Caco-2 (cell line): ENCODE measurements around the gene CLDN14. TPM values are rescaled to one million over a fixed set of nuclear protein-coding genes. Genes with fewer than 3 reads are reported as not detected.

ENCODE experiments used
- BruUV-seq: library from RNA; stranded (reverse); fragments of 400-500 nt; replicated peaks from 2 replicates; lab custom pipeline; 2021; lab: Mats Ljungman, UMichigan
- CTCF ChIA-PET: fragments of 300-600 bp; sonication (Branson Sonifier 250); formaldehyde crosslinking; loops from one replicate; lab custom pipeline; 2022; ENCODE audit warnings: antibody characterized with exemption; lab: Charles Lee
- POLR2A ChIA-PET: fragments of 300-600 bp; sonication (Branson Sonifier 250); formaldehyde crosslinking; loops from one replicate; lab custom pipeline; 2022; ENCODE audit warnings: antibody characterized with exemption; lab: Charles Lee
- DNase-seq, 2 experiments: peaks; one replicate each; pipeline versions ENCODE4 v3.0.0 to v3.0.0-alpha.2; 2020 to 2022
- H3K27me3 ChIP-seq: replicated peaks from 2 replicates; pipeline ENCODE4 v1.6.0; 2011; ENCODE audit warnings: low read length; ENCODE audit not compliant: control insufficient read depth, insufficient read depth
- H3K36me3 ChIP-seq: 2 replicates; pipeline ENCODE4 v1.5.1; 2011; ENCODE audit warnings: low read length; ENCODE audit not compliant: control insufficient read depth, insufficient read depth
- H3K4me1 ChIP-seq: fragments of 250-450 bp; sonication (Bioruptor Pico); 2 replicates; pipeline ENCODE4 v1.5.1; 2020; ENCODE audit warnings: mild to moderate bottlenecking
- H3K4me3 ChIP-seq: 2 replicates; pipeline ENCODE4 v1.5.1; 2011; ENCODE audit warnings: low read depth, mild to moderate bottlenecking, control low read depth, low read length
- H3K9me3 ChIP-seq: fragments of 250-450 bp; sonication (Bioruptor Pico); 2 replicates; pipeline ENCODE4 v1.5.1; 2020; ENCODE audit warnings: mild to moderate bottlenecking, moderate library complexity
- H3K27ac Mint-ChIP-seq: one replicate; pipeline ENCODE4 v1.8.0; 2022; ENCODE audit warnings: mixed read lengths; ENCODE audit not compliant: unreplicated experiment
- H3K27me3 Mint-ChIP-seq: one replicate; pipeline ENCODE4 v1.8.0; 2022; ENCODE audit warnings: mixed read lengths; ENCODE audit not compliant: insufficient read depth, unreplicated experiment
- H3K36me3 Mint-ChIP-seq: one replicate; pipeline ENCODE4 v1.8.0; 2022; ENCODE audit warnings: mild to moderate bottlenecking, mixed read lengths; ENCODE audit not compliant: insufficient read depth, unreplicated experiment
- H3K4me1 Mint-ChIP-seq: one replicate; pipeline ENCODE4 v1.8.0; 2022; ENCODE audit warnings: low read depth, mixed read lengths; ENCODE audit not compliant: unreplicated experiment
- H3K4me3 Mint-ChIP-seq: one replicate; pipeline ENCODE4 v1.8.0; 2022; ENCODE audit warnings: mild to moderate bottlenecking, moderate library complexity, mixed read lengths; ENCODE audit not compliant: unreplicated experiment
- H3K9me3 Mint-ChIP-seq: one replicate; pipeline ENCODE4 v1.8.0; 2022; ENCODE audit warnings: mixed read lengths; ENCODE audit not compliant: unreplicated experiment
- intact Hi-C: fragments of 100-400 bp; cut with micrococcal nuclease; formaldehyde crosslinking; loops from one replicate; pipeline ENCODE4 v1.10.0; 2022; ENCODE audit not compliant: unreplicated experiment
- total RNA-seq: library from RNA; stranded (reverse); gene quantifications from 2 replicates; pipeline ENCODE4 v1.2.3, GENCODE V29; 2022
- TF ChIP-seq, protein P1 (sequence below), 2 experiments: fragments of 200-600 bp in 1 of 2; IDR thresholded peaks; 1 replicate in 1 of 2; 2 replicates in 1 of 2; pipeline versions ENCODE4 v1.5.1 to v1.8.0; 2011 to 2022; ENCODE audit warnings: antibody characterized with exemption in 1 of 2, control low read depth in 1 of 2, inconsistent platforms in 1 of 2, low read depth in 1 of 2, low read length in 1 of 2, mild to moderate bottlenecking in 1 of 2, moderate library complexity in 1 of 2; ENCODE audit not compliant: insufficient read depth in 1 of 2, severe bottlenecking in 1 of 2, unreplicated experiment in 1 of 2

The CLDN14 gene
- total RNA-seq, 1 experiment from 2014 or later: not detected

DNA sequence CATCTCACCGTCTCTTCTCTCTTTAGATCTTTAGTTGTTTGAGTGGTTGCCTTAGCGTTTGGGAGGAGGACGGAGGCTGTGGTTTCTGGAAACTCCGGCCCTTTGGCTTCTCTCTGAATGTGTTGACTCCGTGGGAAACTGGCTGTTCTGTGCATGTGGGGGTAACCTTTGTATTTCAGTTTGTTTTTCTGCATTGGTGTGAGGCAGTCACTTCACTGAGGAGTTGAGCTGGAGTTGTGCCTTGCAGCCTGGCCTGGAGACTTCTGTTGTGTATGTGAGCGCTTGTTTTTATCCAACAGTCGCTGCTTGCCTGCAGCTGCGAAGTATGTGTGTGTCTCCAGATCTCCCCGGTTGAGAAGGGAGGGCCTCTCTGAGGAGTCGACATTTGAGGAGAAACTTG lies 33.6 kb downstream of the CLDN14 start:
- DNase-seq: no peak
- Histone ChIP-seq H3K9me3 (no peaks in the 10 kb centered on the region), H3K4me3 (no peak overlapping the region), H3K27me3 (no peaks in the 10 kb centered on the region), H3K4me1 (no peaks in the 10 kb centered on the region), H3K36me3 (no peaks in the 10 kb centered on the region)
- intact Hi-C loops: no loop called here
- BruUV-seq: no TSS peak
- POLR2A ChIA-PET: no interaction called here
- Mint-ChIP-seq H3K36me3 (no peaks in the 10 kb centered on the region), H3K27ac (no peak overlapping the region), H3K9me3 (no peaks in the 10 kb centered on the region), H3K4me3 (no peak overlapping the region), H3K27me3 (no peaks in the 10 kb centered on the region), H3K4me1 (no peaks in the 10 kb centered on the region)
- TF ChIP-seq, protein P1, sequence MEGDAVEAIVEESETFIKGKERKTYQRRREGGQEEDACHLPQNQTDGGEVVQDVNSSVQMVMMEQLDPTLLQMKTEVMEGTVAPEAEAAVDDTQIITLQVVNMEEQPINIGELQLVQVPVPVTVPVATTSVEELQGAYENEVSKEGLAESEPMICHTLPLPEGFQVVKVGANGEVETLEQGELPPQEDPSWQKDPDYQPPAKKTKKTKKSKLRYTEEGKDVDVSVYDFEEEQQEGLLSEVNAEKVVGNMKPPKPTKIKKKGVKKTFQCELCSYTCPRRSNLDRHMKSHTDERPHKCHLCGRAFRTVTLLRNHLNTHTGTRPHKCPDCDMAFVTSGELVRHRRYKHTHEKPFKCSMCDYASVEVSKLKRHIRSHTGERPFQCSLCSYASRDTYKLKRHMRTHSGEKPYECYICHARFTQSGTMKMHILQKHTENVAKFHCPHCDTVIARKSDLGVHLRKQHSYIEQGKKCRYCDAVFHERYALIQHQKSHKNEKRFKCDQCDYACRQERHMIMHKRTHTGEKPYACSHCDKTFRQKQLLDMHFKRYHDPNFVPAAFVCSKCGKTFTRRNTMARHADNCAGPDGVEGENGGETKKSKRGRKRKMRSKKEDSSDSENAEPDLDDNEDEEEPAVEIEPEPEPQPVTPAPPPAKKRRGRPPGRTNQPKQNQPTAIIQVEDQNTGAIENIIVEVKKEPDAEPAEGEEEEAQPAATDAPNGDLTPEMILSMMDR (IDR thresholded peaks at IDR 0.05; ENCODE audit: insufficient read depth in 1 of 2, low read depth in 1 of 2, low read length in 1 of 2, severe bottlenecking in 1 of 2, unreplicated experiment in 1 of 2): no peak
- CTCF ChIA-PET: no interaction called here

DNA sequence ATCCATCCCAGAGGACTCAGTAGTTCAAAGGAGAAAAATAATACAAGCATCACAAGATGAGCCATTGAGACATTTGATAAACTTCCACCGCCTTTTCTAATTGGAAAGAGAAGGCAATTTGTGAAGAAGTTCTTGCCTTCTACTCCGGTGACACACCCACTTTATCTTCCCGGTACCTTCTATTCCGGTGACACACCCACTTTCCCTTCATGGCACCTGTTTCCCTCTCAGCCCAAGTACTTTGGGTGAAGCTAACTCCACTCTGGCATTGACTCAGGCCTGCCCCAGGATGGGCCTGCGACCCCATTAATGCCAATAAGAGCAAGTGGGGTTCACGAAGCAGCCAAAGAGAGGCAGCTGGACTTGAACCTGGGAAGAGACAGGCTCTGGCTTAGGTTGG lies 38.2 kb downstream of the CLDN14 start:
- Histone ChIP-seq H3K4me1 (no peaks in the 10 kb centered on the region), H3K4me3 (no peak overlapping the region), H3K9me3 (no peaks in the 10 kb centered on the region), H3K36me3 (no peaks in the 10 kb centered on the region), H3K27me3 (no peaks in the 10 kb centered on the region)
- BruUV-seq: no TSS peak
- ChIA-PET CTCF (no interaction called here), POLR2A (no interaction called here)
- intact Hi-C loops: no loop called here
- H3K4me1 Mint-ChIP-seq: no peaks in the 10 kb centered on the region
- DNase-seq: no peak
- H3K27me3 Mint-ChIP-seq: no peaks in the 10 kb centered on the region
- no peak overlapping the region for H3K27ac Mint-ChIP-seq
- TF ChIP-seq, protein P1 (IDR thresholded peaks at IDR 0.05; ENCODE audit: insufficient read depth in 1 of 2, low read depth in 1 of 2, low read length in 1 of 2, severe bottlenecking in 1 of 2, unreplicated experiment in 1 of 2): no peak
- H3K36me3 Mint-ChIP-seq: no peaks in the 10 kb centered on the region
- H3K9me3 Mint-ChIP-seq: no peaks in the 10 kb centered on the region
- H3K4me3 Mint-ChIP-seq: no peak overlapping the region

GRCh38 chr21:36437745-36438128 lies 42.2 kb downstream of the CLDN14 start:
- CTCF ChIA-PET: no interaction called here
- no TSS peak for BruUV-seq
- TF ChIP-seq, protein P1 (IDR thresholded peaks at IDR 0.05; ENCODE audit: insufficient read depth in 1 of 2, low read depth in 1 of 2, low read length in 1 of 2, severe bottlenecking in 1 of 2, unreplicated experiment in 1 of 2): no peak
- H3K4me1 ChIP-seq: no peaks in the 10 kb centered on the region
- Mint-ChIP-seq H3K27ac (no peak overlapping the region), H3K36me3 (no peaks in the 10 kb centered on the region), H3K9me3 (no peaks in the 10 kb centered on the region), H3K27me3 (no peaks in the 10 kb centered on the region), H3K4me1 (no peaks in the 10 kb centered on the region), H3K4me3 (no peak overlapping the region)
- no peaks in the 10 kb centered on the region for H3K36me3 ChIP-seq
- intact Hi-C loops: no loop called here
- DNase-seq: no peak
- POLR2A ChIA-PET: no interaction called here
- H3K4me3 ChIP-seq: no peak overlapping the region
- H3K27me3 ChIP-seq: no peaks in the 10 kb centered on the region
- H3K9me3 ChIP-seq: no peaks in the 10 kb centered on the region
